Progenitor cell of endocrine pancreas (in vitro differentiated cells): ENCODE data around the gene FRRS1. TPM values are rescaled to one million over a fixed set of nuclear protein-coding genes. Genes with fewer than 3 reads are reported as not detected.
A peak's percentile ranks its signal among the peaks of the same experiment; 100 is the strongest.

Experiments
- DNase-seq: peaks from one replicate; pipeline ENCODE4 v3.0.0; 2021; ENCODE audit warnings: low spot score; ENCODE audit not compliant: unreplicated experiment
- H3K27ac Mint-ChIP-seq: 2 replicates; pipeline ENCODE4 v1.8.0; 2021; ENCODE audit warnings: mild to moderate bottlenecking, moderate library complexity, mixed read lengths
- H3K27me3 Mint-ChIP-seq: 2 replicates; pipeline ENCODE4 v1.8.0; 2021; ENCODE audit warnings: mixed read lengths
- H3K36me3 Mint-ChIP-seq: 2 replicates; pipeline ENCODE4 v1.8.0; 2022; ENCODE audit warnings: mixed read lengths; ENCODE audit not compliant: insufficient read depth
- H3K4me1 Mint-ChIP-seq: 2 replicates; pipeline ENCODE4 v1.8.0; 2021; ENCODE audit warnings: low read depth, mixed read lengths
- H3K4me3 Mint-ChIP-seq: 2 replicates; pipeline ENCODE4 v1.8.0; 2021; ENCODE audit warnings: low read depth, mild to moderate bottlenecking, moderate library complexity, mixed read lengths
- H3K9me3 Mint-ChIP-seq: 2 replicates; pipeline ENCODE4 v1.8.0; 2021; ENCODE audit warnings: low read depth, mixed read lengths
- CTCF ChIP-seq: fragments of 200-600 bp; sonication (generic); IDR thresholded peaks from one replicate; pipeline ENCODE4 v1.5.0; 2021; ENCODE audit warnings: antibody characterized with exemption, mild to moderate bottlenecking; ENCODE audit not compliant: unreplicated experiment
- total RNA-seq: library from RNA; stranded (reverse); gene quantifications from 2 replicates; pipeline ENCODE4 v1.2.1, GENCODE V29; 2021

The FRRS1 gene
- total RNA-seq, 1 donor from 2014 or later = 8.6 TPM

GRCh38 chr1:99745684-99746083, 20.8 kb downstream of the FRRS1 start:
- DNase-seq = no peak
- H3K27ac Mint-ChIP-seq = no peak overlapping the region
- no peaks in the 10 kb centered on the region for H3K27me3 Mint-ChIP-seq
- no peak for TF ChIP-seq CTCF
- H3K4me1 Mint-ChIP-seq = no peaks in the 10 kb centered on the region
- peaks cover 6% of the 10 kb centered on the region for H3K36me3 Mint-ChIP-seq
- no peaks in the 10 kb centered on the region for H3K9me3 Mint-ChIP-seq
- H3K4me3 Mint-ChIP-seq = no peak overlapping the region

GRCh38 chr1:99745061-99745460, 21.4 kb downstream of the FRRS1 start:
- Mint-ChIP-seq H3K27me3 (no peaks in the 10 kb centered on the region), H3K27ac (no peak overlapping the region), H3K4me1 (no peaks in the 10 kb centered on the region), H3K36me3 (peaks cover 6% of the 10 kb centered on the region), H3K4me3 (no peak overlapping the region), H3K9me3 (no peaks in the 10 kb centered on the region)
- no peak for DNase-seq
- TF ChIP-seq CTCF = no peak

- Mint-ChIP-seq H3K4me3 (no peak overlapping the region), H3K27ac (no peak overlapping the region), H3K4me1 (peaks cover 10% of the 10 kb centered on the region), H3K27me3 (no peaks in the 10 kb centered on the region), H3K9me3 (no peaks in the 10 kb centered on the region), H3K36me3 (peaks cover 1% of the 10 kb centered on the region)
- no peak for DNase-seq
- no peak for TF ChIP-seq CTCF
These were observed 26.3 kb downstream of the FRRS1 start for GRCh38 chr1:99740141-99740540.

DNA sequence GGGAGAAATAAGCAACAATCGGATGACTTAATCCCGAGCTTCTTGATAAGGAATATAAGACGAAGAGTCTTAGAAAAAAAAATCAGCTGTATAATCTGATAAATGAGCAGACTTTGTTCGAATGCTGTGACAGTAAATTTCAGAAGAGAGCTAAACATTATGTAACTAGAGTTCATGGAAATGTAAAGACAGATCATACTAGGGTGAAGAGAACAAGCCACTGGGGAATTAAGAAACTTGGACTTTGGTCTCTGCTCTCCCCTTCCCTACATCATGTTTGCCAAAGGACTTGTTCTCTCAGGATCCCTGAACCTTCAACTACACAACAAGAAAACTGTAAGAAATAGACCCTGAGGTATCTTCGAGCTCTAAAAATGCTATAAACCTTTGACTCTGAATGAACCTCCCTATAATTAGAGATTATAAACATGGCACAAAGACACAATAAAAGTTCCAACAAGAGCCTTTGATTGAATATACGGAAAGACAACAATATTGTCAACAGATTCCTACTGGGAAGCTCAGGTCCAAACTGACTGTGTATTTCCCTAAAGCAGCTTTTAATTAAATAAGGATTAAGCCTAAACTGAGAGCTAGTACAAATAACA, 27.5 kb downstream of the FRRS1 start:
- no peak for TF ChIP-seq CTCF
- Mint-ChIP-seq H3K36me3 (no peaks in the 10 kb centered on the region), H3K4me3 (no peak overlapping the region), H3K9me3 (no peaks in the 10 kb centered on the region), H3K4me1 (peaks cover 10% of the 10 kb centered on the region), H3K27me3 (no peaks in the 10 kb centered on the region), H3K27ac (no peak overlapping the region)
- no peak for DNase-seq

- no peak for DNase-seq
- Mint-ChIP-seq H3K9me3 (no peaks in the 10 kb centered on the region), H3K4me1 (peaks cover 10% of the 10 kb centered on the region), H3K27ac (no peak overlapping the region), H3K36me3 (no peaks in the 10 kb centered on the region), H3K4me3 (no peak overlapping the region), H3K27me3 (no peaks in the 10 kb centered on the region)
- TF ChIP-seq CTCF = peak; percentile 53
These were observed 29.4 kb downstream of the FRRS1 start for GRCh38 chr1:99737016-99737415.
